Measurements from ENCODE around the gene ELMO2. TPM values are rescaled to one million over a fixed set of nuclear protein-coding genes. Genes with fewer than 3 reads are reported as not detected.

Gene ELMO2
- total and polyA plus RNA-seq, 2 of the 4 experiments (the other 2 are of a cell fraction), result 29.2 to 52.7 TPM

- CTCF ChIA-PET, result no interaction called here
- dilution Hi-C loops (cut with HindIII; ENCODE audit: low sequenced_read_pairs, unreplicated experiment), result no loop called here
- no CpG with 5 or more reads among the region's 8 CpGs for WGBS, 2 experiments (ENCODE audit: extremely low coverage in 2 of 2, insufficient read length in 1 of 2)
These were observed 83.8 kb downstream of the ELMO2 start for GRCh38 chr20:46322641-46323040.

More at GRCh38 chr20:46322641-46323040, 83.8 kb downstream of the ELMO2 start:
- Histone ChIP-seq H4K20me1 (ENCODE audit: insufficient read depth, low read length) (no peaks in the 10 kb centered on the region), H4K5ac (ENCODE audit: low read depth, low read length) (no peak overlapping the region), H3K4me1 (ENCODE audit: control insufficient read depth, insufficient read depth, low read length) (no peaks in the 10 kb centered on the region), H2BK20ac (ENCODE audit: low read depth, low read length) (no peak overlapping the region), H3K4me2 (ENCODE audit: low read depth, low read length) (no peak overlapping the region), H2BK5ac (ENCODE audit: low read depth, low read length, poor library complexity, severe bottlenecking) (no peak overlapping the region), H3K9me1 (ENCODE audit: insufficient read depth, low read length) (no peaks in the 10 kb centered on the region), H3K14ac (replicated peaks; ENCODE audit: low read depth, low read length) (no peak overlapping the region), H3K27me3 (ENCODE audit: control insufficient read depth, insufficient read depth, low read length) (peaks cover 58% of the 10 kb centered on the region), H3K27ac (ENCODE audit: insufficient read depth, low read length) (no peak overlapping the region), H3K18ac (ENCODE audit: low read depth, low read length) (no peak overlapping the region), H4K91ac (ENCODE audit: insufficient read depth, low read depth, low read length) (no peak overlapping the region), H3K56ac (ENCODE audit: extremely low read depth, insufficient read depth, low read length) (no peak overlapping the region), H4K8ac (ENCODE audit: low read depth in 2 of 2, low read length in 2 of 2) (no peak overlapping the region), H2AK5ac (ENCODE audit: low read depth, low read length) (no peak overlapping the region), H2AFZ (replicated peaks; ENCODE audit: low read length, poor library complexity) (no peak overlapping the region), H3K36me3 (ENCODE audit: control insufficient read depth, insufficient read depth, low read length) (no peaks in the 10 kb centered on the region), H3K4me3 (ENCODE audit: insufficient read depth, low read depth, low read length) (no peak overlapping the region), H3K23ac (ENCODE audit: low read depth, low read length) (no peak overlapping the region), H2BK120ac (ENCODE audit: low read depth, low read length) (no peak overlapping the region), H3K4ac (ENCODE audit: low read depth, low read length) (no peak overlapping the region), H3K79me1 (ENCODE audit: low read depth in 1 of 2, low read length in 2 of 2) (no peaks in the 10 kb centered on the region), H2AK9ac (replicated peaks; ENCODE audit: low read depth, low read length, poor library complexity) (no peak overlapping the region), H2BK15ac (ENCODE audit: low read depth, low read length) (no peak overlapping the region), H3K9ac (ENCODE audit: low read depth, low read length) (no peak overlapping the region), H3K9me3 (ENCODE audit: control insufficient read depth, insufficient read depth, low read length) (no peaks in the 10 kb centered on the region)
- TF ChIP-seq CHD1 (IDR thresholded peaks at IDR 0.05; ENCODE audit: low read depth, low read length), result no peak
- no peak for TF ChIP-seq MAZ (IDR thresholded peaks at IDR 0.05; ENCODE audit: borderline replicate concordance, low read depth, low read length)
- TF ChIP-seq BHLHE40 (IDR thresholded peaks at IDR 0.05; ENCODE audit: low read depth, low read length), result no peak
- no peak for TF ChIP-seq RAD21 (IDR thresholded peaks at IDR 0.05; ENCODE audit: low read length)
- no peak for TF ChIP-seq FOS (IDR thresholded peaks at IDR 0.05; ENCODE audit: low read depth, low read length)
- no peak for TF ChIP-seq MXI1 (IDR thresholded peaks at IDR 0.05; ENCODE audit: borderline replicate concordance, low read depth, low read length)
- no peak for TF ChIP-seq RCOR1 (IDR thresholded peaks at IDR 0.05; ENCODE audit: insufficient replicate concordance, low read length)
- no peak for TF ChIP-seq RFX5 (IDR thresholded peaks at IDR 0.05; ENCODE audit: low read depth, low read length)
- no peak for TF ChIP-seq SMC3 (IDR thresholded peaks at IDR 0.05; ENCODE audit: low read depth, low read length)
- no peak for TF ChIP-seq ELK1 (IDR thresholded peaks at IDR 0.05; ENCODE audit: borderline replicate concordance, low read depth, low read length)
- TF ChIP-seq POLR2A (IDR thresholded peaks at IDR 0.05; ENCODE audit: low read depth, low read length), result no peak
- no peak for TF ChIP-seq MAFK (IDR thresholded peaks at IDR 0.05; ENCODE audit: low read depth, low read length)
- no peak for TF ChIP-seq CTCF (conservative IDR thresholded peaks at IDR 0.05; ENCODE audit: low read depth, low read length)
- TF ChIP-seq CEBPB (IDR thresholded peaks at IDR 0.05; ENCODE audit: low read depth, low read length), result no peak
- TF ChIP-seq NFE2L2 (IDR thresholded peaks at IDR 0.05; ENCODE audit: low read depth, low read length), result no peak
- TF ChIP-seq USF2 (IDR thresholded peaks at IDR 0.05; ENCODE audit: low read depth, low read length), result no peak
- DNase-seq, result no peak
- POLR2A ChIA-PET (ENCODE audit: unreplicated experiment), result no interaction called here
- intact Hi-C loops (cut with micrococcal nuclease) (no loop called here), in situ Hi-C loops (cut with MboI; ENCODE audit: low sequenced_read_pairs) (no loop called here)
- ATAC-seq (ENCODE audit: low read depth), result no peak
- no TSS peak for BruUV-seq (replicated peaks)
